Astrocyte (in vitro differentiated cells and primary cell): ENCODE measurements around the gene KRTAP4-1. TPM values are rescaled to one million over a fixed set of nuclear protein-coding genes. Genes with fewer than 3 reads are reported as not detected.

Source experiments
- DNase-seq: peaks from one replicate; pipeline ENCODE4 v3.0.0-alpha.2; 2010; ENCODE audit warnings: low read depth
- FAIRE-seq: peaks from 2 replicates; lab custom pipeline; 2011; peaks lifted over from hg19 to GRCh38; lab: Jason Lieb, UNC
- H2AFZ ChIP-seq: 2 replicates; pipeline ENCODE4 v1.6.0; 2012; ENCODE audit warnings: low read depth, low read length, inconsistent platforms
- H3K27ac ChIP-seq: 2 replicates; pipeline ENCODE4 v1.5.1; 2011; ENCODE audit warnings: low read depth, low read length, inconsistent platforms
- H3K27me3 ChIP-seq: 2 replicates; pipeline ENCODE4 v1.6.0; 2011; ENCODE audit warnings: low read length, inconsistent platforms; ENCODE audit not compliant: insufficient read depth
- H3K36me3 ChIP-seq: 2 replicates; pipeline ENCODE4 v1.5.1; 2011; ENCODE audit warnings: low read length, inconsistent platforms; ENCODE audit not compliant: insufficient read depth
- H3K4me1 ChIP-seq: 2 replicates; pipeline ENCODE4 v1.5.1; 2011; ENCODE audit warnings: low read length, inconsistent platforms; ENCODE audit not compliant: insufficient read depth
- H3K4me2 ChIP-seq: 2 replicates; pipeline ENCODE4 v1.6.0; 2012; ENCODE audit warnings: low read length, inconsistent platforms
- H3K4me3 ChIP-seq: 2 replicates; pipeline ENCODE4 v1.5.1; 2011; ENCODE audit warnings: low read depth, mild to moderate bottlenecking, low read length, inconsistent platforms; ENCODE audit not compliant: insufficient read depth
- H3K79me2 ChIP-seq: 2 replicates; pipeline ENCODE4 v1.6.0; 2012; ENCODE audit warnings: mild to moderate bottlenecking, low read length, inconsistent platforms; ENCODE audit not compliant: insufficient read depth
- H3K9ac ChIP-seq: 2 replicates; pipeline ENCODE4 v1.6.0; 2012; ENCODE audit warnings: mild to moderate bottlenecking, low read length, inconsistent platforms
- H3K9me3 ChIP-seq: 2 replicates; pipeline ENCODE4 v1.5.1; 2012; ENCODE audit warnings: low read depth, mild to moderate bottlenecking, low read length, inconsistent platforms; ENCODE audit not compliant: insufficient read depth
- H4K20me1 ChIP-seq: 2 replicates; pipeline ENCODE4 v1.6.0; 2012; ENCODE audit warnings: low read length, inconsistent platforms; ENCODE audit not compliant: insufficient read depth
- H3K27ac Mint-ChIP-seq: one replicate; pipeline ENCODE4 v1.8.0; 2021; ENCODE audit warnings: mild to moderate bottlenecking, mixed read lengths; ENCODE audit not compliant: unreplicated experiment
- H3K27me3 Mint-ChIP-seq: one replicate; pipeline ENCODE4 v1.8.0; 2021; ENCODE audit warnings: low read depth, mixed read lengths; ENCODE audit not compliant: unreplicated experiment
- H3K36me3 Mint-ChIP-seq: one replicate; pipeline ENCODE4 v1.8.0; 2021; ENCODE audit warnings: low read depth, mixed read lengths; ENCODE audit not compliant: unreplicated experiment
- H3K4me1 Mint-ChIP-seq: one replicate; pipeline ENCODE4 v1.8.0; 2021; ENCODE audit warnings: low read depth, mixed read lengths; ENCODE audit not compliant: unreplicated experiment
- H3K4me3 Mint-ChIP-seq: one replicate; pipeline ENCODE4 v1.8.0; 2021; ENCODE audit warnings: mild to moderate bottlenecking, moderate library complexity, mixed read lengths; ENCODE audit not compliant: unreplicated experiment
- H3K9me3 Mint-ChIP-seq: one replicate; pipeline ENCODE4 v1.8.0; 2021; ENCODE audit warnings: mild to moderate bottlenecking, mixed read lengths; ENCODE audit not compliant: unreplicated experiment
- EZH2 ChIP-seq: IDR thresholded peaks from 2 replicates; pipeline ENCODE4 v1.6.1; 2012; ENCODE audit warnings: mild to moderate bottlenecking, low read length, inconsistent platforms; ENCODE audit not compliant: insufficient read depth
- total RNA-seq: library from RNA; stranded (reverse); gene quantifications from 2 replicates; pipeline ENCODE4 v1.2.1, GENCODE V29; 2021
- TF ChIP-seq, protein P1 (sequence below): IDR thresholded peaks from 2 replicates; pipeline ENCODE4 v1.5.1; 2011; ENCODE audit warnings: low read depth, mild to moderate bottlenecking, inconsistent platforms, low read length, moderate library complexity; ENCODE audit not compliant: insufficient read depth

KRTAP4-1 gene
- total RNA-seq, 1 donor from 2014 or later, result not detected

DNA sequence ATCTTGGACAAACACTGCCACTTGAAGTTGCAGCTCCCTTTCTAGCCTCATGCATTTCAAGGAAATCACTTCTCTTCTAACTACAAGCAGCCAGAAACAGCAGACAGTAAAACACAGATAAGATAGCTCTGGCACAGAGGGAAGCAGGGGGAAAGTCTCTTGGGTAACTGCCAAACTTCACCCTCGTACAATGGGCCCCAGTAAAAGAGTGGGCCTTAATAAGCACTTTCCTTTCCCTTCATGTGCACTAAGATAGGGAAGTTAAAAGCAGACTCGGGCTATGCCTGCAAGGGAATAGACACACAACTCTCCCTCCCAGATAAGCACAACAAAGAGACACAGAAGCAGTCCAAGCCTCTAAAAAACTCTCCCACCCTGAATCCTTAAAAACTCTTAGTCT, 30.9 kb downstream of the KRTAP4-1 start:
- Histone ChIP-seq H3K4me2 (no peak overlapping the region), H3K9me3 (no peaks in the 10 kb centered on the region), H2AFZ (no peak overlapping the region), H4K20me1 (no peaks in the 10 kb centered on the region), H3K27ac (no peak overlapping the region), H3K27me3 (no peaks in the 10 kb centered on the region), H3K9ac (no peak overlapping the region), H3K36me3 (no peaks in the 10 kb centered on the region), H3K4me3 (no peak overlapping the region), H3K4me1 (no peaks in the 10 kb centered on the region), H3K79me2 (no peaks in the 10 kb centered on the region)
- TF ChIP-seq, protein P1, sequence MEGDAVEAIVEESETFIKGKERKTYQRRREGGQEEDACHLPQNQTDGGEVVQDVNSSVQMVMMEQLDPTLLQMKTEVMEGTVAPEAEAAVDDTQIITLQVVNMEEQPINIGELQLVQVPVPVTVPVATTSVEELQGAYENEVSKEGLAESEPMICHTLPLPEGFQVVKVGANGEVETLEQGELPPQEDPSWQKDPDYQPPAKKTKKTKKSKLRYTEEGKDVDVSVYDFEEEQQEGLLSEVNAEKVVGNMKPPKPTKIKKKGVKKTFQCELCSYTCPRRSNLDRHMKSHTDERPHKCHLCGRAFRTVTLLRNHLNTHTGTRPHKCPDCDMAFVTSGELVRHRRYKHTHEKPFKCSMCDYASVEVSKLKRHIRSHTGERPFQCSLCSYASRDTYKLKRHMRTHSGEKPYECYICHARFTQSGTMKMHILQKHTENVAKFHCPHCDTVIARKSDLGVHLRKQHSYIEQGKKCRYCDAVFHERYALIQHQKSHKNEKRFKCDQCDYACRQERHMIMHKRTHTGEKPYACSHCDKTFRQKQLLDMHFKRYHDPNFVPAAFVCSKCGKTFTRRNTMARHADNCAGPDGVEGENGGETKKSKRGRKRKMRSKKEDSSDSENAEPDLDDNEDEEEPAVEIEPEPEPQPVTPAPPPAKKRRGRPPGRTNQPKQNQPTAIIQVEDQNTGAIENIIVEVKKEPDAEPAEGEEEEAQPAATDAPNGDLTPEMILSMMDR, result no peak
- no peak for TF ChIP-seq EZH2
- H3K27ac Mint-ChIP-seq, result no peak overlapping the region
- DNase-seq, result no peak
- H3K9me3 Mint-ChIP-seq, result no peaks in the 10 kb centered on the region
- H3K4me1 Mint-ChIP-seq, result no peaks in the 10 kb centered on the region
- no peaks in the 10 kb centered on the region for H3K36me3 Mint-ChIP-seq
- peaks cover 5% of the 10 kb centered on the region for H3K27me3 Mint-ChIP-seq
- no peak for FAIRE-seq
- H3K4me3 Mint-ChIP-seq, result no peak overlapping the region

DNA sequence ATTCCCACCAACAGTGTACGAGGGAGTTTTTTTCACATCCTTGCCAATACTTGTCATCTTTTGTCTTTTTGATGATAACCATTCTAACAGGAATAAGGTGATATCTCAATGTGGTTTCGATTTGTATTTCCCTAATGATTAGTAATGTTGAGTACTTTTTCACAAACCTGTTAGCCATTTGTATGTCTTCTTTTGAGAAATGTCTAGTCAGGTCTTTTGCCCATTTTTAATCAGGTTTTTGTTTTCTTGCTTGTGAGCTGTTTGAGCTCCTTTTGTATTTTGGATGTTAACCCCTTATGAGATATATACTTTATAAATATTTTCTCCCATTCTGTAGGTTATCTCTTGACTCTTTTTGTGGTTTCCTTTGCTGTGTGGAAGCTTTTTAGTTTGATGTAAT, 33.2 kb downstream of the KRTAP4-1 start:
- no peak for FAIRE-seq

DNA sequence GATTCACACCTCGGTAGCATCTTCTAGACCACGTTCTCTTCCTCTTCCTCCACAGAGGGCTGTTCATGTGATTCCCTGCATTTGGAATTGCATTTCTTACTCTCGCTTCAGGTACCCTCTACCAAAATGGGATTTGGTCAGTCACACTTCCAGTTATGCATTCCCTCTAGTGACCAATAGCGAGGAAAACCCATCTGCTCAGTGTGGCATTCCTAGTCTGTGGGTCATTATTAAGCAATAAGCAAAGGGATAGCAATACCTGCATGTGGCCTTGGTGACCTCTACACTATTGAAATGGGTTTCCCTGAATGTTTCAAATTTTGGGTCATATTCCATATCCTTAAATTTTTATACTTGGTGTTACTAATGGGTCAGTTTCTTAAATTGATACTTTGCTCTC, 34.7 kb downstream of the KRTAP4-1 start:
- no peaks in the 10 kb centered on the region for H3K9me3 Mint-ChIP-seq
- Histone ChIP-seq H3K9me3 (no peaks in the 10 kb centered on the region), H3K36me3 (no peaks in the 10 kb centered on the region), H3K27me3 (no peaks in the 10 kb centered on the region), H3K4me1 (no peaks in the 10 kb centered on the region), H3K27ac (no peak overlapping the region), H3K4me3 (no peak overlapping the region), H3K9ac (no peak overlapping the region), H2AFZ (no peak overlapping the region), H4K20me1 (no peaks in the 10 kb centered on the region), H3K79me2 (no peaks in the 10 kb centered on the region), H3K4me2 (no peak overlapping the region)
- peaks cover 5% of the 10 kb centered on the region for H3K27me3 Mint-ChIP-seq
- no peak overlapping the region for H3K27ac Mint-ChIP-seq
- FAIRE-seq (no peak), DNase-seq (no peak)
- H3K4me3 Mint-ChIP-seq, result no peak overlapping the region
- H3K36me3 Mint-ChIP-seq, result no peaks in the 10 kb centered on the region
- no peaks in the 10 kb centered on the region for H3K4me1 Mint-ChIP-seq
- TF ChIP-seq, protein P1, result no peak
- no peak for TF ChIP-seq EZH2

More for the DNA sequence above, 33.2 kb downstream of the KRTAP4-1 start:
- H3K9me3 ChIP-seq, result no peaks in the 10 kb centered on the region
- H4K20me1 ChIP-seq, result no peaks in the 10 kb centered on the region
- no peak overlapping the region for H3K4me2 ChIP-seq
- H3K4me3 ChIP-seq, result no peak overlapping the region
- no peak overlapping the region for H2AFZ ChIP-seq
- Mint-ChIP-seq H3K36me3 (no peaks in the 10 kb centered on the region), H3K4me3 (no peak overlapping the region), H3K9me3 (no peaks in the 10 kb centered on the region), H3K4me1 (no peaks in the 10 kb centered on the region), H3K27me3 (peaks cover 5% of the 10 kb centered on the region), H3K27ac (no peak overlapping the region)
- no peak overlapping the region for H3K9ac ChIP-seq
- no peaks in the 10 kb centered on the region for H3K36me3 ChIP-seq
- H3K79me2 ChIP-seq, result no peaks in the 10 kb centered on the region
- TF ChIP-seq EZH2, result no peak
- TF ChIP-seq, protein P1, result no peak
- DNase-seq, result no peak
- no peaks in the 10 kb centered on the region for H3K27me3 ChIP-seq
- H3K4me1 ChIP-seq, result no peaks in the 10 kb centered on the region
- H3K27ac ChIP-seq, result no peak overlapping the region
